IMR-90 (cell line): ENCODE results near the gene ZYX.

ENCODE experiments used
- BHLHE40 ChIP-seq: fragments of 150-350 bp; IDR thresholded peaks from 2 replicates; pipeline ENCODE4 v1.6.1; 2016; ENCODE audit warnings: mild to moderate bottlenecking, low read depth, low read length
- CEBPB ChIP-seq: IDR thresholded peaks from 2 replicates; pipeline ENCODE4 v1.6.1; 2012; ENCODE audit warnings: low read depth, low read length, improper control_type of control experiment
- CTCF ChIP-seq: conservative IDR thresholded peaks from 2 replicates; pipeline ENCODE4 v1.5.1; 2012; ENCODE audit warnings: mild to moderate bottlenecking, low read depth, low read length, improper control_type of control experiment
- MAFK ChIP-seq: IDR thresholded peaks from 2 replicates; pipeline ENCODE4 v1.6.1; 2012; ENCODE audit warnings: low read depth, low read length, improper control_type of control experiment
- POLR2A ChIP-seq: IDR thresholded peaks from 2 replicates; pipeline ENCODE4 v1.6.1; 2012; ENCODE audit warnings: mild to moderate bottlenecking, low read depth, low read length
- RAD21 ChIP-seq: IDR thresholded peaks from 2 replicates; pipeline ENCODE4 v1.6.1; 2012; ENCODE audit warnings: low read length, improper control_type of control experiment
- RFX5 ChIP-seq: IDR thresholded peaks from 2 replicates; pipeline ENCODE4 v1.8.0; 2012; ENCODE audit warnings: low read depth, mild to moderate bottlenecking, low read length, moderate library complexity
- SMC3 ChIP-seq: fragments of 150-350 bp; IDR thresholded peaks from 2 replicates; pipeline ENCODE4 v1.6.1; 2016; ENCODE audit warnings: low read depth, mild to moderate bottlenecking, antibody characterized with exemption, low read length, moderate library complexity
- TF ChIP-seq, protein P1 (sequence below): fragments of 150-350 bp; IDR thresholded peaks from 2 replicates; pipeline ENCODE4 v1.6.1; 2017; ENCODE audit warnings: mild to moderate bottlenecking, antibody characterized with exemption, low read length, low read depth

DNA sequence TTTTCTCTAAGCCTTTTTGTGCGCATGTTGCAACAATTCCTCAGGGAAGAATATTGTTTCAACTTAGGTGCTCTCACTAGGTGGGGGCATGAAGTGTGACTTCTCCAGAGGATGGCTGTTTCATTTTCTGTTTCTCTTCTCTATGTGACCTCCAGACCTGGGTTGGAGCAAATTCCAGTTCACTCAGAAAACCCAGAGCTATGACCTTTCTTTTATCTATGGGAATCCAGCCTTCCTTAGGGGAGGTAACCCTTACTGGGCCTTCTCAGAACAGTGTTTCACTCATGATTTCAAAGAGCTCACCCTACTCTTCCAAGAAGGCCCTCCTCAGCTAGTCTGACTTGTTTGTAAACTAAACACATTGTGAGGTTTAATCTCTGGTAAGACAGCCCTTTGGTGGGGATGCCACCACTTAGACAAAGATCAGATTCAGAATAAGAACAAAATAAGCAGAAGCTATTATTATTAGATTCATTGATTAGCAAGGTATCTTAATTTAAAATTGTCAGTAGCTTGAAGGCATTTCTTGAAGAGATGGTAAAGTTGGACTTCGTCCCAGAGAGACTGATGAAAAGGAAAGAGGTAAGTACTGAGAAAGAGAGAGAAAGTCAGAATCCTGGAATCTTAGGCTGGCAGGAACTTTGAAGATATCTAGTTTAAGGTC, 45.5 kb downstream of the ZYX start:
- TF ChIP-seq POLR2A (no peak), BHLHE40 (no peak), RFX5 (no peak), CTCF (no peak), CEBPB (no peak), MAFK (no peak), SMC3 (no peak), RAD21 (no peak)
- TF ChIP-seq, protein P1, sequence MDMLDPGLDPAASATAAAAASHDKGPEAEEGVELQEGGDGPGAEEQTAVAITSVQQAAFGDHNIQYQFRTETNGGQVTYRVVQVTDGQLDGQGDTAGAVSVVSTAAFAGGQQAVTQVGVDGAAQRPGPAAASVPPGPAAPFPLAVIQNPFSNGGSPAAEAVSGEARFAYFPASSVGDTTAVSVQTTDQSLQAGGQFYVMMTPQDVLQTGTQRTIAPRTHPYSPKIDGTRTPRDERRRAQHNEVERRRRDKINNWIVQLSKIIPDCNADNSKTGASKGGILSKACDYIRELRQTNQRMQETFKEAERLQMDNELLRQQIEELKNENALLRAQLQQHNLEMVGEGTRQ: no peak
